ENCODE measurements around the gene PLEKHG4B.

Gene PLEKHG4B

DNA sequence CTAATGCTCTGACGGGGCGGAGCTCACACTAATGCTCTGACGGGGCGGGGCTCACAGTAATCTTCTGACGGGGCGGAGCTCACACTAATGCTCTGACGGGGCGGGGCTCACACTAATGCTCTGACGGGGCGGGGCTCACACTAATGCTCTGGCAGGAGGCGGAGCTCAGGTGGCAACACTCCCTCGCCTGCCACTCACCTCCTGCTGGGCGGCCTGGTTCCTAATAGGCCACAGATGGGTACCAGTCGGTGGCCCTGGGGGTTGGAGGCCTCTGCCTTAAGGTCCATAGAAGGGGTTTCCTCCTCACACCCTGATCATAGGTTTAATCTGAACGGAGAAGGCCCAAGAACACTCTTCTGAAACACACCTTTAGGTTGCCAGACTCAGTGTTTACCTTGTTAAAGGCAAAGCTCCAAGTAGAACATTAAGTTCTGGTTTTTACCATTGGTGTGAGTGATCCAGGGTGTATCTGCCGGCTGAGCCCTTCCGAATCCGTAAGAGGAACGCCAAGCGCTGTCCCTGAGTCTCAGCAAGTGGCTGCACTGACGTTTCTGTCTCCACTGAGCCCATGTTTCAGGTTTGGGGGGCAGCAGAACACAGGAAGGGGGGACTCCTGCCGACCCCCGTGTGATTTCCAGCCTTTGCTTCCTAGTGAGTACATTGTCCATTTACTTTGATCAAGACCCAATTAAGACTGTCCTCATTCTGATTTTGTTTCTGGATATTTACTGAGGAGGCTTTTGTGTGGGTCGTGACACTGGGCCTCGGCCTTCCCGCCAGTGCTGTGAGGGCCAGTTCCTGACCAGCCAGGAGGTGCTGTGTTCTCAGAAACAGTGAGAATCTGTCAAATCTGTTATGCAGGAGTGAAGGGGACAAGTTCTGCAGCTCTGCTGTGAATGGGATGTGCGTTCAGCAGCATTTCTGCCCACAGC, 74.7 kb downstream of the PLEKHG4B start:
- H3K4me2 ChIP-seq (ENCODE audit: low read length): no peak overlapping the region
- H3K4me3 ChIP-seq (ENCODE audit: low read length): no peak overlapping the region
- H2AFZ ChIP-seq (ENCODE audit: low read depth, low read length): no peak overlapping the region
- H3K4me1 ChIP-seq (ENCODE audit: low read length): no peaks in the 10 kb centered on the region
- no peaks in the 10 kb centered on the region for H3K79me2 ChIP-seq (ENCODE audit: low read length)
- no peak overlapping the region for H3K9ac ChIP-seq (ENCODE audit: low read length)
- no peaks in the 10 kb centered on the region for H4K20me1 ChIP-seq (ENCODE audit: insufficient read depth, low read length)
- H3K36me3 ChIP-seq (replicated peaks; ENCODE audit: low read depth, low read length): no peaks in the 10 kb centered on the region
- H3K27me3 ChIP-seq (ENCODE audit: low read depth, low read length): no peaks in the 10 kb centered on the region
- no peak overlapping the region for H3K27ac ChIP-seq (ENCODE audit: low read length)
- H3K9me3 ChIP-seq (ENCODE audit: insufficient read depth, low read length): no peaks in the 10 kb centered on the region
- TF ChIP-seq, protein P1, sequence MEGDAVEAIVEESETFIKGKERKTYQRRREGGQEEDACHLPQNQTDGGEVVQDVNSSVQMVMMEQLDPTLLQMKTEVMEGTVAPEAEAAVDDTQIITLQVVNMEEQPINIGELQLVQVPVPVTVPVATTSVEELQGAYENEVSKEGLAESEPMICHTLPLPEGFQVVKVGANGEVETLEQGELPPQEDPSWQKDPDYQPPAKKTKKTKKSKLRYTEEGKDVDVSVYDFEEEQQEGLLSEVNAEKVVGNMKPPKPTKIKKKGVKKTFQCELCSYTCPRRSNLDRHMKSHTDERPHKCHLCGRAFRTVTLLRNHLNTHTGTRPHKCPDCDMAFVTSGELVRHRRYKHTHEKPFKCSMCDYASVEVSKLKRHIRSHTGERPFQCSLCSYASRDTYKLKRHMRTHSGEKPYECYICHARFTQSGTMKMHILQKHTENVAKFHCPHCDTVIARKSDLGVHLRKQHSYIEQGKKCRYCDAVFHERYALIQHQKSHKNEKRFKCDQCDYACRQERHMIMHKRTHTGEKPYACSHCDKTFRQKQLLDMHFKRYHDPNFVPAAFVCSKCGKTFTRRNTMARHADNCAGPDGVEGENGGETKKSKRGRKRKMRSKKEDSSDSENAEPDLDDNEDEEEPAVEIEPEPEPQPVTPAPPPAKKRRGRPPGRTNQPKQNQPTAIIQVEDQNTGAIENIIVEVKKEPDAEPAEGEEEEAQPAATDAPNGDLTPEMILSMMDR (IDR thresholded peaks at IDR 0.05; ENCODE audit: low read depth, low read length): no peak
- no peak for TF ChIP-seq EZH2phosphoT487 (IDR thresholded peaks at IDR 0.05; ENCODE audit: low read depth)

DNA sequence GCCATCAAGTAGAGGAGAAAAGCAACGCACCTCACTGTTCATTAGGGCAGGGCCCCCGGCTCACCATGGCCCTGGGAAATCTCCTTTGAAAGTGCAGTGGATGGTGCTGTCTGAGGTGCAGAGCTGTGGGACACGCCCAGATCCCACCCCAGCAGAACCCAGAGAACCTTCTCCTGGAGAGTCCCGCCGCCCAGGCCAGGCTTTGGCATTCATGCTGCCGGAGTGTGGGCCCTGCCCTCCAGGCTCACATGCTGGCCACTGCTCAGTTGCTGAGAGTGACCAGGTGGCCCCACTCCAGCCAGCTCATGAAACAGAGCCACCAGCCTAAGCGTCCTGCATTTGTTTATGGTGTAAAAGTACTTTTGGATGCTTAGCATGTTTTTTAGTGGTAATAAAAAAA, 75.5 kb downstream of the PLEKHG4B start:
- no peaks in the 10 kb centered on the region for H4K20me1 ChIP-seq (ENCODE audit: insufficient read depth, low read length)
- H3K4me3 ChIP-seq (ENCODE audit: low read length): no peak overlapping the region
- no peak overlapping the region for H2AFZ ChIP-seq (ENCODE audit: low read depth, low read length)
- H3K79me2 ChIP-seq (ENCODE audit: low read length): no peaks in the 10 kb centered on the region
- H3K4me2 ChIP-seq (ENCODE audit: low read length): no peak overlapping the region
- H3K27ac ChIP-seq (ENCODE audit: low read length): no peak overlapping the region
- H3K27me3 ChIP-seq (ENCODE audit: low read depth, low read length): no peaks in the 10 kb centered on the region
- H3K36me3 ChIP-seq (replicated peaks; ENCODE audit: low read depth, low read length): no peaks in the 10 kb centered on the region
- TF ChIP-seq EZH2phosphoT487 (IDR thresholded peaks at IDR 0.05; ENCODE audit: low read depth): no peak
- TF ChIP-seq, protein P1 (IDR thresholded peaks at IDR 0.05; ENCODE audit: low read depth, low read length): no peak
- no peaks in the 10 kb centered on the region for H3K9me3 ChIP-seq (ENCODE audit: insufficient read depth, low read length)
- no peaks in the 10 kb centered on the region for H3K4me1 ChIP-seq (ENCODE audit: low read length)
- H3K9ac ChIP-seq (ENCODE audit: low read length): no peak overlapping the region

DNA sequence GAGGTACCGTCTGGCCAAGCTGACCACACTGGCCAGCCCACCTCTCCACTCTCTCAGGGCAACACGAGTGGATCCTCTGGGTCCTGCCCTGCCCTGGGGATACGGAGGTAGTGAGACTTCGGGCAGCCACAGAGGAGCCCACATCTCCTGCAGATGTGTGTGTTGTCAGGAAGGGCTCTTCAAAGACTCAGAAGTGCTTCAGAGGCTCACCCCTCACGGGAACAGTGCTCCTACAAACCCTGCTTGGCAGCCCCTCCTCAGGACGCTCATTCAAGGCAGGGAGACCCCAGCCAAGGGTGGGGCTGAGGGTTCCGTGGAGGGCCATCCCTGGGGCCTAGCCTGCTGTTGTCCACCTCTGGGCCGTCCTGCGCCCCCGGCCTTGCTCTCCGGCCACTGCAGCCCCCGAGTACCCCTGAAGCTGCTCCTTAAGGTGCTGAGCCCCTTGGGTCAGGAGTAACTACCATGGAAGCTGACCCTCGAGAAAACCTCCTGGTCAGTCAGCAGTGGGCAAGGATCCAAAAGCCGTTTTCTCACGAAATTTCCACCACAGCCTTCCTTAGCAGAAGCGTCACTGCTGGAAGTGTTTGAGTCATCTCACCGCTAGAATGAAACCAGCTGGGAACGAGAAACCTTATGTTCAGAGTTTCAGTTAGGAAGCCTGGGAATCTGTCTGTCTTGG, 76.2 kb downstream of the PLEKHG4B start:
- no peaks in the 10 kb centered on the region for H3K4me1 ChIP-seq (ENCODE audit: low read length)
- H3K4me3 ChIP-seq (ENCODE audit: low read length): no peak overlapping the region

More for the DNA sequence above, 76.2 kb downstream of the PLEKHG4B start:
- Histone ChIP-seq H3K9ac (ENCODE audit: low read length) (no peak overlapping the region), H3K4me2 (ENCODE audit: low read length) (no peak overlapping the region), H2AFZ (ENCODE audit: low read depth, low read length) (no peak overlapping the region), H3K79me2 (ENCODE audit: low read length) (no peaks in the 10 kb centered on the region), H3K9me3 (ENCODE audit: insufficient read depth, low read length) (no peaks in the 10 kb centered on the region), H3K36me3 (replicated peaks; ENCODE audit: low read depth, low read length) (no peaks in the 10 kb centered on the region), H3K27me3 (ENCODE audit: low read depth, low read length) (no peaks in the 10 kb centered on the region), H4K20me1 (ENCODE audit: insufficient read depth, low read length) (no peaks in the 10 kb centered on the region), H3K27ac (ENCODE audit: low read length) (no peak overlapping the region)
- TF ChIP-seq EZH2phosphoT487 (IDR thresholded peaks at IDR 0.05; ENCODE audit: low read depth): no peak
- TF ChIP-seq, protein P1 (IDR thresholded peaks at IDR 0.05; ENCODE audit: low read depth, low read length): no peak

All from OCI-LY3 (cell line).